NCI-H2196 (cell line): ENCODE measurements around the gene PCSK4.
"Not testable (repeated sequence)": the region's sequence is repeated elsewhere in the genome, so short reads cannot be mapped to it uniquely, and the experiment has no call there.

ENCODE experiments used
- DNase-seq: peaks from one replicate; lab custom pipeline; 2025; ENCODE audit not compliant: unreplicated experiment; lab: John Stamatoyannopoulos, UW

PCSK4 gene

DNA sequence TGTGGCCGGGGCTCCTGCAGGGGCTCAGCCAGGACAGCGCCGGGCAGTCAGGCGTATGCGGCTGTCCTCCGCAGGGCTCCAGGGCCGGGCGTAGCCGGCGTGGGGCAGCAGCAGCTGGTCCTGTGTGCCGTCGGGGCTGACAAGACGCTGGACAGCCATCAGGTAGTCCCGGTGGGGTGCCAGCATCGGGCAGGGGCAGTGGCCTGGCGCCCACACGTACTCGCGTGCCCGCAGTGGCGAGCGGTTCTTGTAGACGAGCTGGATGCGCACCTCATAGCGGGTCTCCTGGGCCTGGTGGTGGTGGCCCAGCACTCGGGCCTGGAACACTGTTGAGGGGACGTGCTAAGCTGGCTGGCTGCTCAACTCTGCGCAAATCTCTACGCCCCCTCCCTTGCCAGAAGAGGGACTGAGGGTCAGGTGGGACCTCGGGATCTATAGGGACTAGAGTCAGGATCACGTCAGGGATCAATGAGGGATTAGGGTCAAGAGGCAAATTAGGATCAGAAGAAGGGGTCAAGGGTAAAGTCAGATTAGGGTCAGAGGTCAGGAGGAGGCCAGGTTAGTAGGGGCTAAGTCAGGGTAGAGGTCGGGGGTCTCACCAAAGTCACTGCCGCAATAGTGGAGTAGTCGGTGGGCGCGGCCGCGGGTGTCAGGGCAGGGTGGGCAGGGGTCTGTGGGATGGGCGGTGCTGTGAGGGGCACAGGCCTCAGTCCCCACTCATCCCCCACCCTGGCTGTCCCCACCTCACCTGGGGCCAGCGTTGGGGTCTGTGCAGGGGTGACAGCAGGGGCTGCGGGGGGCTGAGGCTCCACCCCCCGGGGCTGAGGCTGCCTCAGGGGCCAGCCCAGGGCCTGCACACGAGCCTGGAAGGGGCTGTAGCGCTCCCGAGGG is 16.1 kb upstream of the PCSK4 start:
- DNase-seq = no peak

- DNase-seq = no peak
Measured at GRCh38 chr19:1505012-1505411, 14.9 kb upstream of the PCSK4 start.

DNA sequence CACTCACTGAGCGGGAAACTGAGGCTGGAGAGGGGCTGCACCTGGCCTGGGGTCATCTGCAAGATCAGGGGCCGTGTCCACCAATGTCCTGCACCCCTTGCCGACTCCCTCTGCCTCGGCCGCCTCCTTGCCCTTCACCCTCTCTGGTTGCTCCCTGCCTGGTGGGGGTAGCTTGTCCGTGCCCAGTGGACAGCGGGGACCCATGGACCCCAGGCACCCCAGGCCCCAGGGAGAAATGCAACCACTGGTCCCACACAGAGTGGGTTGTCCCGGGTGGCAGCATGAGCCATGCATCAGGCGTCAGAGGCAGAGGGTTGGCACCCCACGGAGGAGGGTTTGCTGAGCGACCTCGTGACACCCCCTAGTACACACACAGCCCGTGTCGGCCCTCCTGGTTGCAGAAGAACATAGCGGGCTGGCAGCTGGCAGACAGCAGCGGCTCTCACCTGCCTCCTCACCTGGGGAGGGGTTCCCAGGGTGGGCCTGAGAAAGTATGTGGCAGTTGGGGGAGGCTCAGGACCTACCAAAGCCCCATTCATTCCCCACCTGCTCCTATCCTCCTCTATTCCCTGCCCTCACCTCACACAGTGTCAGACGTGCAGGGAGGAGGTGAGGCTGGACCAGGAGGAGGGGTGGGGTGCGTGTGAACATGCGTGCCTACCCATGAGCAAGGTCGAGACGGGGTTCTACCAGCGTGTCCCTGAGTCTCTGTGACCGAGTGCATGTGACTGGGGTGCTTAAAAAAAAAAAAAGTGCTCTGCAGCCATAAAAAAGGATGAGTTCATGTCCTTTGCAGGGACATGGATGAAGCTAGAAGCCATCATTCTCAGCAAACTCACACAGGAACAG is 14.0 kb upstream of the PCSK4 start:
- DNase-seq = no peak

GRCh38 chr19:1503089-1503924 is 13.2 kb upstream of the PCSK4 start:
- no peak for DNase-seq

DNA sequence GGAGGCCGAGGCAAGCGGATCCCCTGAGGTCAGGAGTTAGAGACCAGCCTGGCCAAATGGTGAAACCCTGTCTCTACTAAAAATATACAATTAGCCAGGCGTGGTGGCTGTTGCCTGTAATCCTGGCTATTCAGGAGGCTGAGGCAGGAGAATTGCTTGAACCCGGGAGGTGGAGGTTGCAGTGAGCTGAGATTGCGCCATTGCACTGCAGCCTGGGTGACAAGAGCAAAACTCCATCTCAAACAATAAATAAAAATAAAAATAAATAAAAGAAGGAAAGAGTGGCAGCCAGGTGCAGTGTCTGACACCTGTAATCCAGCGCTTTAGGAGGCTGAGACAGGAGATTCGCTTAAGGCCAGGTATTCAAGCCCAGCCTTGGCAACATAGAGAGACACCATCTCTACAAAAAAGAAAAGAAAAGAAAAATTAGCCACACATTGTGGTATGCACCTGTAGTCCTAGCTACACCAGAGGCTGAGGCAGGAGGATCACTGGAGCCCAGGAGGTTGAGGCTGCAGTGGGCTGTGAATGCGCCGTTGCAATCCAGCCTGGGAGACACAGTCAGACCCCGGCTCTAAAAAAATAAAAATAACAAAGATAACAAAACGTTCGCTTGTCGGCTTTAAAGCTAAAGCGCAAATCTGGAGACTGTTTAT is 12.4 kb upstream of the PCSK4 start:
- DNase-seq = no peak

- DNase-seq = no peak
Measured at GRCh38 chr19:1501200-1501595, 11.0 kb upstream of the PCSK4 start.

GRCh38 chr19:1499231-1499630 is 9.1 kb upstream of the PCSK4 start:
- not testable (repeated sequence) for DNase-seq

- DNase-seq = no peak
Measured at GRCh38 chr19:1497578-1498235, 7.6 kb upstream of the PCSK4 start.

DNA sequence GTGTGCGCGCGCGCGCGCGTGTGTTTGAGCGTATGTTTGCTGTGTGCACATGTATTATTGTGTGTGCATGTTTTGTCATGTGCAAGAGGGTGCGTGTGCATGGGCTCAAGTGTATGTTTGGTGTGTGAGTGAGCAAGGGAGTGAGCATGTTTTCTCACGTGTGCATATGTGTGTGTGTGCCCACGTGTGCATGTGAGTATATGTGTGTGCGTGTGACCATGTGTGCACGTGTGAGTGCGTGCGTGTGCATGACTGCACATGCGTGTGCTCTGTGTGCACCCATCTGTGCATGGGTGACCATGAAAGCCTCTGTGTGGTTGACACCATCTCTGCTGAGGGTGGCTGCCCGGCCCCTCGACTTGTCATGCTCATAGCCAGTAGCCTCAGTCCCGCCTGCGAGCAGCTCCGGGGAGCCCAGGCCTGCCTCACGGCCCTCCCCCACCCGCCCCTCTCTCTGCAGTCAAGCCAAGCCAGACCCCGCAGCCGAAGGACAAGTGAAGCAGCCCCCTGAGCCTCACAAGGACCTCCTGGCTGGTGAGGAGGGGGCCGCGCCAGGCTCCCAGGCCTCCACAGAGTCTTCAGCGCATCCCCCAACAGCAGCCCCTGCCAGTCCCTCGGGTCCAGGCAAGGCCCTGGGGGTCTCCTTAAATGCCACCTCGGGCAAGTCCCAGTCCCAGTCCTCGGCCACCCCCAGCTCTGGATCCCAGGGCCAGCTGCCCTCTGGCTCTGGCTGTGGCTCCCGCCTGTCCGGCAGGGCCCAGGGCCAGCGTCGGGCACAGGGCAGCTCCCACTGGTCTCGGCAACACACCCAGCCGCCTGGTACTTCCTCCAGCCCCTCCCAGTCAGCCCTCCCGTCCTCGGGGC is 6.8 kb upstream of the PCSK4 start:
- DNase-seq = no peak

- no peak for DNase-seq
Measured at GRCh38 chr19:1495799-1496713, 5.9 kb upstream of the PCSK4 start.

DNA sequence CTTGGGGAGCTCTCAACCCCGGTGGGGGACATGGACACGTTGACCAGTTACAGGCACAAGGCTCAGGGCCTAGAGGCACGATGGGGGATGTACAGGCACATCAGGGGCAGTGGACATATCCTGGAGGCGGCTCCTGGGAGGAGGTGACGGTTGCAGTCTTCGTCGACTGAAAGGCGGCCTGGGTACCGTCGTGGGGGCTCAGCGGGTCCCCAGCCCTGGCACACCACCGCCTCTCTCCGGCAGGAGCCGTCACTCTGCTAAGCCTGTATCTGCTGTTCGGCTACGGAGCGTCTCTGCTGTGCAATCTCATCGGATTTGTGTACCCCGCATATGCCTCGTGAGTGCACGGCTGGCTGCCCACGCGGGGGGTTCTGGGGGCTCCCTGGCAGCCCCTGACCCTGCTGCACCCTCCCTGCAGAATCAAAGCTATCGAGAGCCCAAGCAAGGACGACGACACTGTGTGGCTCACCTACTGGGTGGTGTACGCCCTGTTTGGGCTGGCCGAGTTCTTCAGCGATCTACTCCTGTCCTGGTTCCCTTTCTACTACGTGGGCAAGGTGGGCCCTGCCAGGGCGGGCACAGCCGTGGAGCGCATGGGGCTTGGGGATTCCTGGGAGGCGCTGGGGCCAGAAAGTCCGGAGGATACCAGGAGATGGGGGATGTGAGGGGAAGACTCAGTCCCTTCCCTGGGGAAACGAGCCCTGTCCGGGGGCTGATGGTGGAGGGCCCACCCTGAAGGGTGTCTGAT is 5.1 kb upstream of the PCSK4 start:
- no peak for DNase-seq

- no peak for DNase-seq
Measured at GRCh38 chr19:1494115-1494815, 4.1 kb upstream of the PCSK4 start.

DNA sequence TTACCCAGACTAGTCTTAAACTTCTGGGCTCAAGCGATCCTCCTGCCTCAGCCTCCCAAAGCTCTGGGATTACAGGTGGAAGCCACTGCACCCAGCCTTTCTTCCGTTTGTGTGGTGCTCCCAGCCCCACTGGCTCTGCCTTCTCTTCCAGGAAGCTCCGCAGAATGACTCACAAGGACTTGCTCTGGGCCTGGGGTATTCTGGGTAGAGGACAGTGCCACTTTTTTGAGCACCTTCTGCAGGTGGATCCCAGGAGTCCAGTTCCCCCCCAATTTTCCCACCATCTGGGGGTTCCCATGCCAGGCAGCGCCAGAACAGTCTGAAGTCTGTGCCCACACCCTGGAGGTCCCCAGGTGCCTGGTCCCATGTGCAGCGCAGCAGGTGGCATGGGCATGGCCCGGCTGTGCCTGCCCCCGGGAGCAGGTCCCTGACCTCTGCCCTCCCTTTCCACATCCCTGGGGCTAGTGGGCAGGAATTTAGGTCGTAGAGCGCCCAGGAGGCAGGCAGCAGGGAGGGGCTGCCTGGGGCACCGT is 2.4 kb upstream of the PCSK4 start:
- no peak for DNase-seq

- no peak for DNase-seq
Measured at GRCh38 chr19:1491849-1492170, 1.7 kb upstream of the PCSK4 start.

- DNase-seq = no peak
Measured at GRCh38 chr19:1491114-1491848, 1.1 kb upstream of the PCSK4 start, which contains the start of gene REEP6. TSS of gene REEP6 (plus strand) at chr19:1491181. CDS start at chr19:1491270, 89 bp downstream.
